T-helper 2 cell (primary cell): ENCODE data around the gene SDC3.

Experiments used
- DNase-seq, 5 experiments: peaks; one replicate each; pipeline versions ENCODE4 v3.0.0 to v3.0.0-alpha.2; 2012 to 2022

SDC3 gene

GRCh38 chr1:30887485-30888315 lies 20.9 kb downstream of the SDC3 start:
- DNase-seq: no peak

- DNase-seq: no peak
These were observed 21.7 kb downstream of the SDC3 start for GRCh38 chr1:30886710-30887428.

GRCh38 chr1:30885570-30886522 lies 22.7 kb downstream of the SDC3 start:
- no peak for DNase-seq

- DNase-seq: no peak
These were observed 23.8 kb downstream of the SDC3 start for GRCh38 chr1:30884723-30885122.

- no peak for DNase-seq
These were observed 25.0 kb downstream of the SDC3 start for GRCh38 chr1:30883389-30884172.

- no peak for DNase-seq
These were observed 25.7 kb downstream of the SDC3 start for GRCh38 chr1:30882678-30883388.

- no peak for DNase-seq
These were observed 27.0 kb downstream of the SDC3 start for GRCh38 chr1:30881319-30882181.

- no peak for DNase-seq
These were observed 27.8 kb downstream of the SDC3 start for GRCh38 chr1:30880678-30881318.

GRCh38 chr1:30879940-30880677 lies 28.4 kb downstream of the SDC3 start:
- DNase-seq: no peak

- no peak for DNase-seq
These were observed 29.3 kb downstream of the SDC3 start for GRCh38 chr1:30879126-30879786.

- DNase-seq: no peak
These were observed 30.0 kb downstream of the SDC3 start for GRCh38 chr1:30878559-30878958.

- DNase-seq: no peak
These were observed 30.5 kb downstream of the SDC3 start for GRCh38 chr1:30878016-30878415.

GRCh38 chr1:30877205-30877912 lies 31.2 kb downstream of the SDC3 start:
- no peak for DNase-seq

GRCh38 chr1:30876451-30877204 lies 31.9 kb downstream of the SDC3 start:
- no peak for DNase-seq

- no peak for DNase-seq
These were observed 32.6 kb downstream of the SDC3 start for GRCh38 chr1:30875916-30876315.

- DNase-seq: no peak
These were observed 33.4 kb downstream of the SDC3 start for GRCh38 chr1:30875197-30875596.

- DNase-seq: no peak
These were observed 34.4 kb downstream of the SDC3 start for GRCh38 chr1:30874176-30874575.
